Suprapubic skin (tissue), 4 donors: Measurements from ENCODE around the gene PIGO. TPM values are rescaled to one million over a fixed set of nuclear protein-coding genes. Genes with fewer than 3 reads are reported as not detected.

Experiments
- DNase-seq, 2 donors: peaks; one replicate each; pipeline ENCODE4 v3.0.0-alpha.2; 2019; ENCODE audit warnings: low spot score in 2 of 2
- H3K27ac ChIP-seq: fragments of 200-600 bp; sonication (generic); one replicate; pipeline ENCODE4 v1.5.1; 2019
- H3K27me3 ChIP-seq: fragments of 200-600 bp; sonication (generic); one replicate; pipeline ENCODE4 v1.5.1; 2019
- H3K36me3 ChIP-seq: fragments of 200-600 bp; sonication (generic); one replicate; pipeline ENCODE4 v1.5.1; 2019
- H3K4me1 ChIP-seq: fragments of 200-600 bp; sonication (generic); one replicate; pipeline ENCODE4 v1.5.1; 2019
- H3K4me3 ChIP-seq: fragments of 200-600 bp; sonication (generic); one replicate; pipeline ENCODE4 v1.5.1; 2019; ENCODE audit warnings: mild to moderate bottlenecking
- H3K9me3 ChIP-seq: fragments of 200-600 bp; sonication (generic); one replicate; pipeline ENCODE4 v1.5.1; 2019
- CTCF ChIP-seq, 2 donors: fragments of 200-600 bp in 1 of 2; fragments of 450-650 bp in 1 of 2; sonication (generic) in 1 of 2; IDR thresholded peaks; one replicate each; pipeline ENCODE4 v1.5.1; 2016 to 2019; ENCODE audit warnings: antibody characterized with exemption in 2 of 2, mild to moderate bottlenecking in 1 of 2, moderate library complexity in 1 of 2
- EP300 ChIP-seq: sonication (generic); formaldehyde crosslinking; IDR thresholded peaks from one replicate; pipeline ENCODE4 v1.6.1; 2017; ENCODE audit warnings: antibody characterized with exemption
- POLR2A ChIP-seq, 2 donors: fragments of 450-650 bp; IDR thresholded peaks; one replicate each; pipeline ENCODE4 v1.6.1; 2017; ENCODE audit warnings: antibody characterized with exemption in 2 of 2, mild to moderate bottlenecking in 2 of 2, moderate library complexity in 2 of 2
- POLR2AphosphoS5 ChIP-seq, 3 donors: sonication (generic); formaldehyde crosslinking; IDR thresholded peaks; one replicate each; pipeline ENCODE4 v1.6.1; 2017; ENCODE audit warnings: antibody characterized with exemption in 3 of 3
- WGBS: methylation state at CpG from one replicate; pipeline ENCODE4 v1.1.5; 2018; 5-methylcytosine and 5-hydroxymethylcytosine counted together
- total RNA-seq, 4 donors: library from RNA; depleted of rRNA; stranded (reverse); fragments of >200 nt; gene quantifications; one replicate each; pipeline ENCODE4 v1.1.0, GENCODE V29; 2016

The PIGO gene
- total RNA-seq, 4 donors from 2014 or later = 14.5 to 26.3 (median 23.1) TPM

GRCh38 chr9:35071814-35072460 is 24.5 kb downstream of the PIGO start:
- DNase-seq = peak; percentile 91 to 93
- peak in 2 of 3 donors; percentile 7 to 51 for TF ChIP-seq POLR2AphosphoS5 (IDR thresholded peaks at IDR 0.05)
- peak in 1 of 2 donors; percentile 42 for TF ChIP-seq CTCF (IDR thresholded peaks at IDR 0.05)
- TF ChIP-seq EP300 = no peak
- peak in 1 of 2 donors; percentile 27 for TF ChIP-seq POLR2A (IDR thresholded peaks at IDR 0.05)
- Histone ChIP-seq H3K4me1 (peaks cover 31% of the 10 kb centered on the region), H3K27me3 (no peaks in the 10 kb centered on the region), H3K27ac (peak overlapping the region; percentile 100), H3K4me3 (peak overlapping the region; percentile 96), H3K9me3 (no peaks in the 10 kb centered on the region), H3K36me3 (peaks cover 12% of the 10 kb centered on the region)
- WGBS = 0% methylated on average over 11 of the region's 79 CpGs

- Histone ChIP-seq H3K9me3 (no peaks in the 10 kb centered on the region), H3K4me1 (peaks cover 31% of the 10 kb centered on the region), H3K4me3 (peak overlapping the region; percentile 96), H3K27ac (peak overlapping the region; percentile 100), H3K36me3 (peaks cover 20% of the 10 kb centered on the region), H3K27me3 (no peaks in the 10 kb centered on the region)
- WGBS = 2% methylated on average over 17 of the region's 20 CpGs
- DNase-seq = no peak
- TF ChIP-seq CTCF (IDR thresholded peaks at IDR 0.05) (no peak), EP300 (no peak), POLR2AphosphoS5 (IDR thresholded peaks at IDR 0.05) (no peak), POLR2A (IDR thresholded peaks at IDR 0.05) (no peak)
These were observed 25.3 kb downstream of the PIGO start for GRCh38 chr9:35070823-35071813.

- 77% methylated on average over 4 of the region's 4 CpGs for WGBS
- Histone ChIP-seq H3K36me3 (peaks cover 41% of the 10 kb centered on the region), H3K4me1 (peaks cover 31% of the 10 kb centered on the region), H3K27me3 (no peaks in the 10 kb centered on the region), H3K4me3 (no peak overlapping the region), H3K27ac (no peak overlapping the region), H3K9me3 (no peaks in the 10 kb centered on the region)
- TF ChIP-seq POLR2A (IDR thresholded peaks at IDR 0.05) (no peak), POLR2AphosphoS5 (IDR thresholded peaks at IDR 0.05) (no peak), CTCF (IDR thresholded peaks at IDR 0.05) (no peak)
- no peak for DNase-seq
These were observed 27.4 kb downstream of the PIGO start for GRCh38 chr9:35069020-35069419.

GRCh38 chr9:35067056-35067455 is 29.3 kb downstream of the PIGO start:
- no peak for DNase-seq
- Histone ChIP-seq H3K9me3 (no peaks in the 10 kb centered on the region), H3K27me3 (no peaks in the 10 kb centered on the region), H3K4me3 (no peak overlapping the region), H3K36me3 (peaks cover 61% of the 10 kb centered on the region), H3K4me1 (peaks cover 26% of the 10 kb centered on the region), H3K27ac (no peak overlapping the region)
- TF ChIP-seq POLR2AphosphoS5 (IDR thresholded peaks at IDR 0.05) = no peak
- no peak for TF ChIP-seq CTCF (IDR thresholded peaks at IDR 0.05)
- no peak for TF ChIP-seq POLR2A (IDR thresholded peaks at IDR 0.05)
- no peak for TF ChIP-seq EP300
- 79% methylated on average over 1 of the region's 1 CpG for WGBS
